Activated CD4-positive, alpha-beta T cell treated with anti-CD3 and anti-CD28 coated beads, Interleukin-2, amount 50 U/mL, for 4 hours (primary cell): ENCODE data around the gene HUS1B.
A peak's percentile ranks its signal among the peaks of the same experiment; 100 is the strongest.
"Not testable (repeated sequence)": the region's sequence is repeated elsewhere in the genome, so short reads cannot be mapped to it uniquely, and the experiment has no call there.

Source experiments
- DNase-seq, 2 experiments: peaks; one replicate each; pipeline ENCODE4 v3.0.0-alpha.2; 2020

Gene HUS1B

DNA sequence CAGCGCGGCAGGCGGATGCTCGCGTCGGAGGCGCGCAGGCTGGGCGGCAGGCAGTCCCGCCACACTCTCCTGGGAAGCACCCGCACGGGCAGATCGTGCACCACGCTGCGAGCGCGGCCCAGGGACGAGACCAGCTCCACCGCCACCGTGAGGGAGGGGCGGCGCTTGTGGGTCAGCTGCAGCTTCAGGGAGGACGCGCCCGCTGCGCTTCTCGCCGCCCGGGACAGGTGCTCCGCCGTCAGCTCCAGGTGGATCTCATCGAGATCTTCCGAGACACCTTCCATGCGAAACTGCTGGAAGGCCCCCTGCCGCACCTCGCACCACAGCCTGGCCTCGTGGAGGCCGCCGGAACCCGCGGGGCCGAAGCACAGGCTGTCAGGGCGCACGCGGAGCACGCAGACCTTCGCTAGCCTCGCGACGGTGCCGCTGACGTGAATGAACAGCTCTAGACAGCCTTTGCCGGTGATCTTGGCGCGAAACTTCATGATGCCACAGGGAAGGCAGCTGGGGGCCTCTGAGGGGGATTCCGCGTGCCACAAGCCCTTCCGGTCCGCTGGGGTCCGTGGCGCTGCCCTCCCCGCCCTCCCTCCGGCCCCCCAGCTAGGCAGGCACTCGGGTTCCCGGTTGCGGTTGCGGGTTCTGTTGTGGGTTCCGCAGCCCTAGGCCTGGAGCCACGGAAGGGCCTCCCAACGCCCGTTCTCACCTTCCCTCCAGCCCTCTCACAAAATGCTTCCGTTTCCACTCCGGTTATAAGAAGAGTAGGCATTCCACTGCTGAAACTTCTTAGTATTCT lies at the start of gene HUS1B:
HUS1B (minus strand) TSS at position 641 of the 793 bp plus-strand sequence; CDS start at position 485, 156 bp downstream.
- DNase-seq: no peak

GRCh38 chr6:706146-706545 lies 49.2 kb upstream of the HUS1B start:
- DNase-seq: no peak

- no peak for DNase-seq
Measured at GRCh38 chr6:705047-705446, 48.1 kb upstream of the HUS1B start.

DNA sequence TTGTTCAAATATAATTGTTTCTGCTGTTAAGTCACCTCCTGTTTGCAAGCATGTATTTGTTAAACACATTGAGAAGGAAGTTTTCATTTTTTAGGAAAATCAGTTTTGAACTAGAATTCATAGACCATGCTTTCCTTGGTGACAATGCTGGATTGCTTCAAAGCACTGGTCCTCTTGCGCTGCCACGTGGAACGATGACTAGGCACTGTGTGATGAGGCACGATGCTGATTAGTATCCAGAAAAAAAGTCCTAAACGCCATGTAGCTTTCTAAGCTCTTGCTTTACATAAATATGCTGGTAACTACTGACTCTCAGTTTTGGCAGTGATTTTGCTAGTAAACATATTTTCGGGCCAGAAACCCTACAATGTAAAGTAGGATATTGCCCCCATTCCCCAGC lies 47.1 kb upstream of the HUS1B start:
- DNase-seq: no peak

DNA sequence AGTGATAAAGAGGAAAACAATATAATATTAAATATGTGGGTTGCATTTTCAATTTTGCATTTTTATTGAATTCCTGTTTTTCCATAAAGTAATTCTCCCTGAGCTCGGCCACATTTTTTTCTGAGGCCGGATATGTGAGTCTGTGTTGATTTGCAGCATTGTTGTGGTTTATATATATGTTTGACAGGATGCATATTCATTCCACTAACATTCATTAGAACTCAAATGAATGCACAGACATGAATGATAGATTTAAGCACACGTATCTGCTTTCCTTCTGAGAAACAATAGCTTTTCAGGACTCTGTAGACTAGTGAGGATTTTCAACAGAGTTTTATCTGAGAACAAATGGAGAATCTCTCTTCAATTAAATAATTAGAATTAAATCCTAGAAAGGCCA lies 46.7 kb upstream of the HUS1B start:
- no peak for DNase-seq

DNA sequence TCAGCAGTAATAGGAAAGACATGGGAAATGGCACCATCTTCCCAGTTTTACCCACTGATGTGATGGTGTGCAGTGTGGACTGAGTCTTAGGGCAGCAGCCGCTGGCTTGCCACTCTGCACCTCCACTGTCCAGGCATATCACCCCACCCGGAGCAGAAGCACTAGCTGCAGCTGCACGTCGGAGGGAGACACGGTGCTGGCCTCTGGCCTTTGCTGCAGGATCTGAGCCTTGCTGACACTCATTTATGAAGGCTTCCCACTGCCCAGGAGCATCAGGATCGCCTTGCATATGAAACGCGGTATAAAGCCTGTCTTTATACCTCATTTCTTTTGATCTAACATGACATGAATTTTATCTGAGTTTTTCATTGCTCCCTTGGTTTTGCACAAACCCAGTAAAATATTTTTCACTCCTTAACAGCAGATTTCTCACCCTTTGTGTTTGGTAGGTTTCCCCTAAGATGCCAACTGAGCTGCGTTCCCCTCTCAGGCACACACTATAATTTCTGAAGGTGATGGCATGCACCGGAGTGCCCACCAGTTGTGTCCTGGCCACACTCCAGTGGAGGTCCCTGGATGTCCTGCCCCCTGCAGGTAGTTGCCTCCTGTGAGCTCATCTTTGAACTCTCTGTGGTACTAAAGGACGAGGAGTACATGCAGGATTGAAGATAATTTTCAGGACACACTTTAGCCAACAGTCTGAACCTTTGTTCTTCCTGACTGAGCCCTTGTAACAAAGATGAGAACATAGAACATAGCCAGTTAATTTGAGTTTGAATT lies 45.0 kb upstream of the HUS1B start:
- DNase-seq: no peak

DNA sequence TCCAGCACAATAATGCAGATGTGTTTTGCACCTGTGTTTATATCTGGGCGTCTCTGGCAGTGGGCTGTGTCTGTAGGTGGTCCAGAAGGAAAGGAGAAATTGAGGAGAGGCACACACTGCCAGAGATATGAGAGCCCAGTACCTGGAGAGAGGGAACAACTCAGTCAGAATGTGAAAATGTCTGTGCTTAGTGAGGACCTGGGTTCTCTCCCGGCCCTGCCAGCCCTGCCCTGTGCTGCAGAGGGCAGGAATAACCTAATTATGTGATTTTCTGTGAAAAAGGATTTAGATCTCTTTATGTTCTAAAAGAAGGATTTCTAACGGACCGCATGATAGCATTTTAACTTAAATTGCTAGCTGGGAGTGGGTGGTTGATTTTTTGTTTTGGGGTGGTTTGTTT lies 44.3 kb upstream of the HUS1B start:
- DNase-seq: no peak

GRCh38 chr6:700490-700889 lies 43.6 kb upstream of the HUS1B start:
- no peak for DNase-seq

- no peak for DNase-seq
Measured at GRCh38 chr6:699319-699718, 42.4 kb upstream of the HUS1B start.

GRCh38 chr6:694431-695126 lies 37.7 kb upstream of the HUS1B start:
- DNase-seq: not testable (repeated sequence)

DNA sequence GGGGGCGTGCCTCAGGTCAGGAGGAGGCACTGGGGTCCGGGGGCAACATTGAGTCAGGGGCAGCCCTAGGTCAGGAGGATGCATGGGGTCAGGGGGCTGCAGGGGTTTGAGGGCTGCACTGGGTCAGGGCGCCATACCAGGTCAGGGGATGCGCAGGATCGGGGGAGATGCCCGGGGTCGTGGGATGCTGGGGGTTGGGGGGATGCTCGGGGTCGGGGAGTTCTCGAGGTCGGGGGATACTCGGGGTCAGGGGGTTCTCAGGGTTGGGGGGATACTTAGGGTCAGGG lies 36.8 kb upstream of the HUS1B start:
- no peak for DNase-seq

DNA sequence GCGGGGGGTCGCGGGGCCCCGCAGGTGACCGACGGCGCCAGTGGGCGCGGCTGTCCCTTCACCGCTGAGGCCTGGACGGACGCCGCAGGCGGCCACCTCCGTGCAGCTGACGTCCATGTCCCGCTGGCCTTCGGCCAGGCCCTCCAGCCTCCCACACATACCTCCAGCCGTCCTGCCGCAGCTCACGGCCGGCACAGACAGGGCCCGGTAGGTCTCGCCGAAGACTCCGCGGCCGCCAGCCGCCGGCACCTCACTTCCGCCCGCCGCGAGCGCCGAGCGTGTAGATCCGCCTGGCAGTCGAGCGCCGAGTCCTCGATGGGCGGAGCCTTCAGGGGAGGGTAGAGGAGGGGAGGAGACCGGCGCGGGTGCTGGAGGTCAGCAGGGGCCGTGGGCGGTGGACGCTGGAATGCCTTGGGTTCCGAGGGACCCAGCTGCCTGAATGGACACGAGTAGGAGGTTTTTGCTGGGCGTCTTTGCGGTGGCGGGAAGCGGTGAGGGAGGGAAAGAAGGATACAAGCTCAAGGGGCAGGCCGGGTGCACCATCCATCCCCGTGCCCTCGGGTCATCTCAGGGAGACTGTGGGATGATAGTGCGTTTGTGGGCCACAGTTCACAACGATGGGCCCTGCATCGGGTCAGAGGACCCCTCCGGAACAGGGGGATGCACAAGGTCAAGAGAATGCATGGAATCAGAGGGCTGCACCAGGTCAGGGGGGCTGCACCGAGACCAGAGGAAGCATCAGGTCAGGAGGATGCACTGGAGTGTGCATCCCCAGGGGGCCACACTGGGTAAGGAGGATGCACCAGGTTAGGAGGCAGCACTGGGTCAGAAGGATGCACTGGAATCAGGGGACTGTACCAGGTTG lies 36.2 kb upstream of the HUS1B start, which contains the start of gene EXOC2:
EXOC2 (minus strand) TSS at position 282 of the 865 bp plus-strand sequence. CDS start 55,321 bp downstream, outside the sequence.
- DNase-seq: peak; percentile 77 to 78

DNA sequence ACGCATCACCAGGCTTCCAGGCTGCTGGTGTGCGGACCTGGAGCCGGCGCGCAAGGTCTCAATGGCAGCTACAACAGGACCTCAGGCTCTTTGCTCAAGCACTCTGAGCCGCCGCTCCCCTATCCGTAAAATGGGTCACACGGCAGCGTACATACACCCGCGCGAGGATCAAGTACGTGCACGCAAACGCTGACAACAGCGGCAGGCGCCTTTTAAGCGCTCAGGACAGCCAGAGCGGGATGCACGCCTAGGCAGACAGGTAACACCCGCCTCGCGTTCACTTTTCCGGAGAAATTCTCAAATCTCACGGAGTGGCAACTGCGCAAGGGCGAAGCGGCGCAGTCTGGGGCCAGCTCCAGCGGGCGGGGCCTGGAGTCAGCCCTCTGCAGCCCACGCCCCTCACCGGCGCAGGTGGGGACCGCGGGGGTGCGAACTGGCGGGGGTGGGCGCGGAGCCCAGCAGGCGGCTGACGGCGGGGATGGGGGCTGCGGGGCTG lies 35.5 kb upstream of the HUS1B start:
- peak; percentile 75 to 78 for DNase-seq

DNA sequence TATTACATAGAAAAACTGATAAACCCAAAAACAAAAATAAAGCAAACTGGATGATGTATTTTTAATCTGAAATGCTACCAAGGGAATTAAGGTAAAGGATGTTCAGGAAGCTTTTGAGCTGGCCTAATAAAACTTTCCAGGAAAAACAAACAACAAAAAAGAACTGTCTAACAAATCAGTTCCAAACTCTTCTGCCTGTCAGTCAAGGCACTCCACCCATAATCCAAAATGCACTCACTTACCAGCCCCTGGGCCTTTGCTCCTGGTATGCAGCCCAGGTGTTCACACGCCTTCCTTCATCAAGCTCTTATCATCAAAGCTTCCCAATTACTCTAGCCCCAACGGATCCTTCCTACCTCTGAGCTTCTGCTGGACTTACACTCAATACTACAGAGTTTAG lies 32.3 kb upstream of the HUS1B start:
- DNase-seq: no peak

DNA sequence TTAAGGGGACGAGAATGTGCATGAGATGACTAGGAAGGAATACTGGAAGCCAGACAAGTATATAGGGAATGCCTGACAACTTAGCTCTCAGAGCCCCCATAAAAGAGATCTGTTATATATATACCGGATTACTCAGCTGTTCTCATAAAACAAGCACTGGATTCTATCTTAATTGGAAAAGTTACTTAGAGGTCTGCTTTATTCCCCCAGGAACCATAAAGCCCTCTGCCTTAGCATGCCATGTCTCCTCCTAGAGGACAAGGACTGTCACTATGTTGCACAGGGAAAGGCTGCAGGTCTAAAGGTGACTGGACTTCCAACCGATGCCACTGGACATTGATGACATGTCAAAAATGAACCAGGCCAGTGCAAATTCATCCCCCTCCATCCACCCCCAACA lies 29.6 kb upstream of the HUS1B start:
- no peak for DNase-seq

DNA sequence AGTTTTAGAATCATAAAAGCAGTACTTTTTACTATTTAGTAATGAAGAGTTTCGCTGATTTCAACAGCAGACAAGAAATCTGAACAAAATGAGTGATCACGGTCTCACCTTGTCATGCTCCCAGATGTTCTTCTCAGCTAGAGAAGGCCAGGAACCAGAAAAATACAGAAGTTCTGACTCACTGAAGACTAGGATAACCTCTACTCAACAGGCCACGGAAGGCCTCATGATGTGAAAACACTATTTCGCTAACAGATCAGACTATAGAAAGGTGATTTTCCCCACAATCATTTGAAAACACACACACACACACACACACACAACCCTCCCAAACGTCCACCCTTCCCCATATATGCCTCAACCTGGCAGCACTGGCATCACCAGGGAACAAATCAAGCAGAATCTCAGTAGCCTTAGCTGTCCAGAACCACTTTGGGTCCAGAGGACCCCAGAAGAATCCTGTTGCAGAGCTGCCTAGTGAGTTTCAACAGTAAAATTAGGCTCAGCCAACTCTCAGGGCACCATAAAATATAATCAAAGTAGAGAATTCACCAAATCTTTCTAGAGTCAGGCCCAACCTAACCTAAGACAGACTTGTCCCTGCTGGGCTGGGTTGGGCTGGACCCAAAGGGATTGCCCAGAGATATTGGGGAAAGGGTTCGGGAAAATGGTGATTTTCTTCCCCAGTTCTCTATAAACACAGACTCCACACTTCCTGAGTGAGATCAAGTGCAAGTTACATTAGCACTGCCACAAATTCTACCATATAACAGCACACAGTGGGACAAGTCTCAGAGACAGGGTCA lies 28.1 kb upstream of the HUS1B start:
- no peak for DNase-seq

DNA sequence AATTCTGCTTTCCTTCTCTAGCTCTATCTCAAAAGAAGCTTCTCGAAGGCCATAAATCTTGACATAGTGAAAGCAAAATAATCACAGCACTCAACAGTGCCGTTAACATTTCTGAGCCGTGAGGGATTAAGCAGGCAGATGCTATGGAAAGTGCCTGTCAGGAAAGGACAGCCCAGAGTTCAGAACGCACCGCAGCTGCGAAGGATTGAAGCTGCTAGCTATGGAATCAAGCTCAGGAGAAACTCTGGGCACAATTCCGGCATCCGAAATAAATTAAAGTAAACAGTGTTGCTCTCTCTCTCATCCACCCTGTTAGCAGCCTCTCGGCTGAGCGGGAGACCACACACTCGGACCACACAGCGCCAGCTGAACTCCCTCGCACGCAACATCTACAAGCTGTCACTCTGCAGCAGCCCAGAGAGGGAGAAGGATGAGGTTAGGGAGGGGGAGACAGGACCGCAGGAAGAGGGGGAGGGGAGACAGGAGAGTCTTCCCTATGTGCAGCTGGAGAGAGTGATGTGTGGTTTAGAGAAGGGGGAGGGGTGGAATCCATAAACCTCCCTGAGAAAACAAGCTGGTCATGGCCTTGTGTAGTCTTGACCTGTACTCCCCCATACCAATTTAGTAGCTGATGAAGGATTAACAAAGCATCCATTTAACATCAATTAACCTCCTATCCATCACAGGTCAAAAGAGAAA lies 27.0 kb upstream of the HUS1B start:
- no peak for DNase-seq

GRCh38 chr6:680666-681340 lies 23.9 kb upstream of the HUS1B start:
- no peak for DNase-seq

DNA sequence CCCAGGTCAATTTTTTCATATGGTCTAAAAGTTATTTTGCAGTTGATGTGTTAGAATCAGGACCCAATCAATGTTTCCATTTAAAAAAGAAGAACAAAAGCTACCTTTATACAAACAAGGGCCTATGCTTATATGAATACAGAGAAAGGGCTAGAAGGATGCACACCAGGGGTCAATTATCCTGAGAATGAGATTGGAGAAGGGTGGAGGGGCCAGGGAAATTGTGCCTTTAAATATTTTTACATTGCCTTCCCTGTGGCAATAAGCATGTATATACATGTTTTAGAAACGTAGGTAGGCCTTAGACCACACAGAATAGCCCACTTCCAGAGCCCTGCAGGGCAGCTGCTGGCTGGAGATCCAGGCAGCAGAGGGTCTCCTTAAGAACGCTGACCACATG lies 23.4 kb upstream of the HUS1B start:
- no peak for DNase-seq

- DNase-seq: no peak
Measured at GRCh38 chr6:679282-679681, 22.4 kb upstream of the HUS1B start.
